Measurements from ENCODE around the gene VEGFD.
A peak's percentile ranks its signal among the peaks of the same experiment; 100 is the strongest.
"Not testable (repeated sequence)": the region's sequence is repeated elsewhere in the genome, so short reads cannot be mapped to it uniquely, and the experiment has no call there.

VEGFD gene

DNA sequence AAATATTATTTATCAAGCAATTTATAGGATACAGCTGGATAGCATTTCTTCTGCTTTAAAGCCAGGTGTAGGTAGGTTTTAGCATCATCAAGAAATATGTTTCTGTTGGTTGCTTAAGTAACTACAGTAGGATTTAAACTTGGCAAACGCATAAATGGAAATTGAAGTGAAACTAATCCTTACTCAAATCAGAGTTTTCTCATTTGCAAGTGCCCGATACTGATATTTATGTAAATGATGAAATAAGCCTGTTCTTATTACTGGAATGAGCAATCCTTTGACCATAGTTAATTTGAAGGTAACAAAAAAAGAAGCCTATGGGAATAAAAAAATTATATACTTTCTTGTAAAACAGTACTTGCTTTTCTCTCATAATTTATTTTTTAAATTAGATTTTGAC, 25.7 kb downstream of the VEGFD start:
- no peak for DNase-seq (ENCODE audit: low read depth)

DNA sequence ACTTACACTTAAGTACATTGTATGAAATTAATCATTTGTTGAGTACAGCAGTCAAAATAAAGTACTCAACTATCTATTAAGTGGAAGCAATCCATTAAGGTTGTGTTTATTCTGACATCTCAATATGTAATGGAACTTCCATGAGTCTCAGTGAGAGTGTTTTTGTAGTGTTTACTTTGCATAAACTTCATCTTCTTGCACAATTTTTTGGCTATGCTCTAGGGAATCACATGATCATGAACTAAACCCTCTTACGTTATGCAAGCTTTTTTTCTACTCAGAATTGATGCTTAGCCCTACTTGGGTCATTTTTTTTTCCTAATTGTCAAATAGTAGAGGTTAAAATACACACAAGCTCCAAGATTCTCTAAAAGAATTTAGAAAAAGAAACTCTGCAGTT, 27.8 kb downstream of the VEGFD start:
- no peak for DNase-seq (ENCODE audit: low read depth)

DNA sequence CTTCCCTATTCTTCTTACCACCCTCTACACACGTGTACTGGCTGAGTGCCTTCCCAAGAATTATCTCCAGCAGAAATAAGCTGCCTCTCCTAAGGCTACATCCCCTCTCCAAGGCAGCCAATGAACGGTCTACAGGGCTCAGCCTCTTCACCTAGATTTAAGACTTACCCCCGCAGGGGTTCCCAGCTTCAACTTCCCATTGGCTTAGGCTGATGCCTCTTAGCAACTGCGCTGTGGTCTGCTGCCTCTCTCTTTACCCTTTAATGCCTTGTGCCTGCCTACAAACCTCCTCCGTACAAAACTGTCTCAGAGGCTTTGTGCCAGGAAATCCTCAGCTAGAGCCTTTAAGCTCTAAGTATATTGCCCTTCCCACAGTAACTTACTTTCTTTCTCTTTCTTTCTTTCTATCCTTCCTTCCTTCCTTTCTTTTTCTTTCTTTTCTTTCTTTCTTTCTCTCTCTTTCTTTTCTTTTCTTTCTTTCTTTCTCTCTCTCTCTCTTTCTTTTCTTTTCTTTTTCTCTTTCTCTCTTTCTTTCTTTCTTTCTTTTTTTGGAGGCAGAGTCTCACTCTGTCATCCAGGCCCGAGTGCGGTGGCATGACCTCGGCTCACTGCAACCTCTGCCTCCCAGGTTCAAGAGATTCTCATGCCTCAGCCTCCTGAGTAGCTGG, 33.8 kb downstream of the VEGFD start:
- no peak for DNase-seq (ENCODE audit: low read depth)

DNA sequence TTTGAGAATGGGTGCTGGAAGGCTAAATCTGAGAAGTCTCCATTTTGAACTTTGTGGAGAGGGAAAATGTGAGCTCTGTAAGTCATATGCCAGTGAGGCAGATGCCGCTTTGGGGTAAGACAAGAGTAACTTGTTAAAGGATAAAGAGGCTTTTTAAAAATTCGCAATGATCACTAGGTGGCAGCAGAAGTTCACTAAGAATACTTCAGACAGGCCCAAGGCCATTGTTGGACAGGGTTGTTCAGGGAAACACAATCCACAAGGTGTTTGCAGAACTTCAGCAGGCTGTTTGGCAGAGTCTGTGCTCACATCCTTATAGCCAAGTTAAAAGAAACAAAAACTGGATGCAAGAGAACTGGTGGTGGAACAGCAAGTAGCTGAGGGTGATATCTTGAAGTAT, 35.2 kb downstream of the VEGFD start:
- DNase-seq (ENCODE audit: low read depth) = no peak

DNA sequence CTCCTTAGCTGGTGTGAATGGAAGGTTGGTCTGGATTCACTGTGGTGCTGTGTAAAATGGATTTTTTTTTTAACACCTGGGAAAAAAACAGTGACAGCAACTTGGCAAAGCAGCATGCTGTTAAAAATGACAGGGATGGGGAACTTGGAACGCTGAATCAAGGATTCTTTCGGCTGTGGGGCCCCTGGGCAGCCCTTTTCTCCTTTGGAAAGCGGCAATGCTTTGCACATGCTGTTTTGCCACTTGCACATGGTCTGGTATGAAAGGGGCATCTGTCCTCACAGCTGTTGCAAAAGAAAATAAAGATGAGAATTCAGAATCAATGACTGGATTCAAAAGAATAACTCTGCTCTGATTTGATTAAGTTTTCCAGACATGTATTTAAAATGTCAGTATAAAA, 38.2 kb downstream of the VEGFD start:
- no peak for DNase-seq (ENCODE audit: low read depth)

DNA sequence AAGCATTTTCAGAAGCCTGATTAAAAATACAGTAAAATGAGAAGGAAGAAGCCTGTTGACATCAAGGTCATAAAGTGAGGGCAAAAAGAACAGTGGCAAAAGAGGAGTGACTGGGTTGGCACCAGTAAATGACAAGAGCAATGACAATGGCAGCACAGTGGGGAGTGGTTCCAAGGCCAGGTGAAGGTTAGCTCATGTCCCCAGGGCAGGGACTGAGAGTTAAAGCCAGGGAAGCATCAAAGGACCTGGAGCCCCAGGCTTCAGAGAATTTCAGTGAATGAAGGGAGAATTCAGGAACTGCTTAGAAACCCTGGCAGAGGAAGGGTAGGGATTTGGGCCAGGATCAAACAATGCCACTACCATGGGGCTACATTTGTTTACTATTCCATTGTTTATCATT, 40.1 kb downstream of the VEGFD start:
- no peak for DNase-seq (ENCODE audit: low read depth)

DNA sequence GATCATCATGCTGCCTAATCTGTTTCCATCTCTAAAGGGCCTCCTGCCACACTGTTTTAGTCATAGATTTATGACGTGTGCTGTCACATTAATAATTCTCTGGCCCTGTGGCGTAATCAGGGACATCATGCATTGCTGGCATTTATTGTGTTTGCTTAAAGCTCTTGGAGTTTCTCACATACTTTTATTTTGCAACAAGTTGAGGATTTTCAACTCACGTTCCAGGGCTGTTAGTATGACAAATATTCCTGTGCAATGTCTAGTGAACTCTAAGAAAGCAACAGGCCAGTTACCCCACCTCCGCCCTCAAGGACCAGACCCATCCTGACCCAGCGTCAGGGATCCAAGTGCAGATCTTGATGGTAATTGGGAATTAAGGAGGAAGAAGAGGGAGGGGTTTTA, 41.1 kb downstream of the VEGFD start:
- no peak for DNase-seq (ENCODE audit: low read depth)

DNA sequence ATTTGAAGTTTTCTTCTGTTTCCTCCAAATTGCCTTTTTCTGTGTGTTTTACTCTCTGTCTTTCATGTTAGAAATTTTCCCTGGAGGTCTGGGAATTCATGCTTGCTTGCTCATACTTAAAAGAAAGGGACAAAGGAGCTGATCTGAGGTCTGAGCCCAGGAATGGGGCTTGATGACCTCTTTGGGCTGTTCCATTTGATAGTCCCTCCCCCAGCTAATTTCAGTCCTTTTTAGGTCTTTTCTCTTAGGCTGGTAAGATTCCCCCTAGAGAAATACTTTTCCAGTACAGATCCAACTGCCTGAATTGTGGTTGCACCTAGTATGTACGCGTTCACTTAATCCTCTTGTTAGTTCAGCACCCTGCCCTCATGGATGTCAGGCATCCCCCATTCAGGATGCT, 43.3 kb downstream of the VEGFD start:
- no peak for DNase-seq (ENCODE audit: low read depth)

DNA sequence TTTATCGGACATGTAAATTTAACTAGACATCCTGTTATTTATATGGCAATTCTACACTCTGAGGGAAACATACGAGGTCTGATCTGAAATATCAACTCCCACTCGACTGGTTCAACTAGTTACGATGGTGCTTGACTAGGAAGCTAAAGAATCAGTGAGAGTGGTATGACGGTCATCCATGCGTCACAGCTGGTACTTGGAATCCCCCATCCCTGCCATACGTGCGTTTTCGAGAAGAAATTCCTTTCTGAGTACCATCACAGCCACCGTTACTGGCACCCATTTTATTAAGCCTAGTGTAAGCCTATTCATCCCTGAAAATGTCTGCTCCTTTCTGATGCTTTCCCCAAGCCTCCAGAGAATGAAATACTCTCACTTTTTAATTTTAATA, 48.2 kb downstream of the VEGFD start:
- DNase-seq (ENCODE audit: low read depth) = peak; percentile 10

DNA sequence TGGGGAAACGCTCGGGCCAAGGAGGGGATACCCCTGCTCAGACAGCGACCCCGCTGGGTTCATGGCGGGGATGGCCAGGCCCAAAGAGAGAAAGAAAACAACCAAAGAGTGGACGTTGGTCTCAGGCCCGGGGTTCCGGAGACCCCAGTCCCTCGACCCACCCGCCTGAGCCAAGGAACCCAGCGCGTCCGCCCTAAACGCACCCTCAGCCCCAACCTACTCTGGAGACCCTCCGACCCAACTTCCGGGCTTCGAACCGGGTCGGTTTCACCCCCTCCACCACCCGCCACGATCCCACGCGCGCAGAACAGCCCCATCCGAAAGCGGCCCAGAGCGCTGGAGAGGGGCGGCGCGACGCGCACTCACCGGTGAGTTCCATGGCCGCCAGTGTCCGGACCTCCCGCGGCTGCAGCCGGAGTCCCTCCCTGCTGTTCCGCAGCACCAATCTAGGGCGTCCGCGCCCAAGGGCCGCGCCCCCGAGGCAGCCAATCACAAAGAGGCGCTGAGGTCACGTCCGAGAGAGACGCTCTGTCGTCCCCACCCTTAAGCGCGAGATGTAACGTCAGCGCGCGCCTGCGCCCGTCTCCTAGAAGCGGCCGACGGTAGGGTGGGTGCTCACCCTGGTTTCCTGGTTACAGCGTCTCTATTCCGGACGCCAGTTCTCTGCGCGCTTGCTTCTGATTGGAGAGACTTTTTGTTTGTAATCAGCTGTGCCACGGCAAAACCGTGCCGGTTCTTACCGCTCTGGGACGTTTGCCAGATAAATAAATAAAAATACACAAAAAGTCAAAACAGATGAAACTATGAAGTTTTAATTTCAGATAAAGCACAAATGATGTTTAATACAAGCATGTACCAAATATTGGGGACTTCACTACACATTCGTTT, 48.8 kb downstream of the VEGFD start, which contains the start of gene PIGA:
Gene PIGA (minus strand): TSS at position 389 of the 888 bp plus-strand sequence. CDS start 3,593 bp downstream, outside the sequence.
- peak; percentile 80 for DNase-seq (ENCODE audit: low read depth)

DNA sequence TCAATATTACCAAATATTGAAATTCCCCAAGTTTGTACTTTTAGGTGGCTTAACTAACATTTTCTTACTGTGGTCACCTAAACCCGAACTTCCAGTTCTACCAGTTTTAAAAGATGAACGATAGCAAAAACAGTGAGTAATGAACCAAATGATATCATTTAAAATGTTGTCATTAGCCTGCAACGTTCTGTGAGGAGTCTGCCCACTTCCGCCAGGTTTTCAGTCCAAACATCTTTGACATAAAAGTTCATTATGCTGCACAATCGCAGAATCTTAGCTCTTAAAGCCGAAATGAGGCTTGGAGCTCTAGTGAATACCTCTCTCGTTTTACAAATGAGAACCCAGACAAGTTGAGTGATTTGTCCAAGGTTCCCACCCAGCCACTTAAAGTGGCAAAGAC, 49.7 kb downstream of the VEGFD start:
- no peak for DNase-seq (ENCODE audit: low read depth)

DNA sequence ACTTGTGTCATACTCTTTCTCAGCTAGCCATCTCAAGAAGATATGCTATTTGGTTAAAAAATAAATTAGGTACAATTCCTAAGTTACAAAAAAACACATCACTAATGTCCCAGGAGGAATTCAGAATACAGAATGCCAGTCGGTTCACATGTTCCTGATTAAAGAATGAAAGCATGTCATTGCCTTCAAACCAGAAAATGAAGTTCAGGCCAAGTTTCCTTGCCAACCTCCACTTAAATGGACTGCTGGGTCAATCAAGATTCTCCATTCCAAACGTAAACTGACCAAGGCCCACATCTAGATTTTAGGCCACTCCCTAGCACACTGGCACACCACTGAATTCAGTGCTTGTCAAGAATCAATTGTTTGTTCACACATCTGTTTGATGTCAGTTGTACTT, 55.4 kb downstream of the VEGFD start:
- no peak for DNase-seq (ENCODE audit: low read depth)

DNA sequence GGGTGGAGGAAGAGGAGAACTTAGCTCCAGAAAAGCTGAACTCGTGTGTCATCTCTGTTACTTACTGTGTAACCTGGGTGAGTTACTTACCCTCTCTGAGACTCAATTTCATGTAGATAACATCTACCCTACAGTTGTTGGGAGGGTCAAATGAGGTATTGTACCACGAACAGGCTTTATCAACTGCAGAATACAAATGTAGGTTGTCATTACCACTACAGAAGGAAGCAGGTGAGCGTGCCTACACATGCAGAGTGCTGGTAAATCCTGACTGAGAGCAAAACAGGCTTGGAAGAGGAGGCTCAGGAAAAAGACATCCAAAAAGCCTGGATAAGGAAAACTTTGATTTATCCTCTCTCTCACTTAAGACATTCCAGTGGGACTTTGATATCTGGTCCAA, 56.1 kb downstream of the VEGFD start:
- DNase-seq (ENCODE audit: low read depth) = no peak

DNA sequence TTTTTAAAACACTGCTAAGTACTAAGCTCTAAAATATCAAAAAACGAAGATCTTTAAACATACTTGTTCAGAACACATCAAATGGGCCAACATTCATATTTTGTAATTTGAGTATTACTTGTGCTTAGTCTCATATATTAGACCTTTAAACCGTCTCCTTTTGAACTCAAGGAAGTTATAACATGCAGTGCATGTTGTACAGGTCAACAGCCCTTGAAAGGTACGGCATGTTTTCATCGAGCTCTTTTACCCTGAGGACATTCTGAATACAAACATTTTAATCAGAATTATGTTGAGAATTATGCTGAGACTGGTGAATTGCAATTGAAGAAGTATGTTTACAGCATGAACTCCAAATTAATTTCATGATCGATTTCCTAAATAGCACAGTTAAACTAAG, 61.7 kb downstream of the VEGFD start:
- no peak for DNase-seq (ENCODE audit: low read depth)

DNA sequence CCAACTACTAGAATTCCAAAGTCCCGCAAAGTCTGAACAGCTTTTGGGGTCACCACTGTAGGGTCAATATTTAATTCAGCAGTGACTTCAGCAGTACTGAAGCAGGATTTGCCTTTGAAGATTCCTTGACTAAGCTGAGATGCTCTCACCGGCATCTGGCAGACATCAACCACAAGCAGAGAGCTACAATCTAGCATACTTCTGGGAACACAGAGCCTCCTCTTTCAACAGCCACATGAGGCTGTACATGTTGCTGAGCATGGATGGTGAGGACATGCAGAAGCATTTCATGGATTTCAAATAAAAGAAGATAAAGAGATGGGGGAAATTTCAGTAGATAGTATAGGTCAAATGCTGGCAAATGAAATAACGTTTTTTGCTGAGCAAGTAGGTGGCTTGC, 62.1 kb downstream of the VEGFD start:
- no peak for DNase-seq (ENCODE audit: low read depth)

DNA sequence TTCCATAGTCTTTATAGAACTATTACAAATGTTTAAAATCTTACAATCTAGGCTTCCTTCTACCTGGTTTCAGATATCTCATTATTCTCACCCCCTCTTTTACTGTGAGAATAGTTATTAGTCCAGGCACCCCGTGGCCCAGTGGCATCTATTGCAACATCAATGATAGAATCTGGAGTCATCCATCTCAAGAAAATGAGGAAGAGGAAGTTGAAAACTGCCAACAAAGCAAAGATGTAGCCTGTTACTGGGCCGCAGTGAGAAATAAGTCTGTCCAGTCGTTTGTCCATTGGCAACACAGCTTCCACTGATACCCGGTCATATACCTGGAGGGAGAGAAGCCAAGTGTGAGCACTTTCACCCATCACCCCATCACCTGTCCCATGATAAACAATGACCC, 62.8 kb downstream of the VEGFD start:
- no peak for DNase-seq (ENCODE audit: low read depth)

DNA sequence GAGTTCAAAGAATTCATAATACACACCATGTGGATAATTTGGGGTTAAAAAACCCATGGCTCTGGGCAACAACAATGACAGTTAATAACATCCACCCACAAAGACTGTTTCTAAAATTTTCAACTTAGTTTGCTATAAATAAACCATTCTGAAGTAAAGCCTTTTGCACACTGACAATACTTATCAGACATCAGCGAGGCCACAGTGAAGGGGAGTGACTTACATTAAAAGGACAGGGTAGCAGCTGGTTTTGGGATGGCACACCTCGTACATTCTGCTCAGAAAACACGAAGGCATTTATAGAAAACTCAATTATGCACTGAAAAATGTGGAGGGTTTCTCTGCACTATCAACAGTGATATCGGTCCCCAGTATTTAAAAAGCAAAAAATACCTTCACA, 63.9 kb downstream of the VEGFD start:
- DNase-seq (ENCODE audit: low read depth) = no peak

DNA sequence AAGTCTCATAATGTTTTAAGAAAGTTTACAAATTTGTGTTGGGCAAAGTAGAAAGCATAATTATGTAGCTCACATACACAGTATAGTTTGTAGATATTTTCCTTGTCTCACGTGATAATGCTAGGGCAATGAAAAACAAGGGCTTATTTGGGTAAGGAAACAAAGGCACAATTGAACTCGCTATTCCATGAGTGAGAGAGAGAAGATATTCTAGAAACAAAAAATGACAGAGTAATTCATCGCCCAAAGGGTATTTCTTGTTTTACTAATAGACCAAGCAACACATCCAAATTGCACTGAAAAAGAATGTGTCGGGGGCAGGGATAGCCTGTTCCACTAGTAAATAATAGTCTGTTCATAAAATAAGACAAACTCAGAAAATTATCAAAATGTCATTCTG, 65.1 kb downstream of the VEGFD start:
- no peak for DNase-seq (ENCODE audit: low read depth)

DNA sequence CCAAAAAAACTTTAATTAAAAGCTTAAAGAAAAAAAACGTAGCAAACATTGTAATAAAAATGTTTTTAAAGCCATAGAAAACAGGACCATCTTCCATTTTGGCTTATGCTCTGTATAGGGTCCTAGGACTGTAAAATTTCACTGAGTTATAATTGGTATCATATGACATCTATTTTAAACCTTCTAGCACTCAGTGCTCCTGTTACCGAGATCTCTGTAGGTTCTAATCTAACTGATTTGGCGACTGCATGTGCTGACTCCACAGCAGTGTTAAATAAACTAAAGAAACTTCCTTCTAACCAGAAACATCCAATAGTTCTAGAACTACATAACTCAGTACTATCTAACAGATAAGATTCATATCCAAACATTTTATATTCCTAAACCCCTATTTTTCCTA, 68.7 kb downstream of the VEGFD start, which contains the start of gene ASB11:
Gene ASB11 (minus strand): TSS at position 132 of the 400 bp plus-strand sequence. CDS start 35 bp downstream, at position 97.
- no peak for DNase-seq (ENCODE audit: low read depth)

DNA sequence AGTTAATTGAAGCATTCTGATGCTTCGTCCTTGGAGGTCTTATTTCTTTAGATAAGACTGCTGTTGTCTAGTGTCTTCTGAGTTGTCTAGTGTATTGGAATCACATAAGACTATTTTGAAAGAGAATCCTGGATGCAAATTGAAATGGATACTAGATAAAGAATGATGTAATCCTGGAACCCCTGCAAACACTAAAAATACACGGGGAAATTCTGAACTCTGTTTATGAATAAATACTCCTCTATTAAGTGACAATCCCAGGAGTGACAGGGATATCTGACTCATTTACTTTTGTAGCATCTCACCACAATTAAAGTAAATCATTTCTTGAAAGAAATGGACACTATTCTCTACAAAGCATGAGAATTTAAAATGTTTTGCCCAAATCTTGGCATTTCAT, 69.7 kb downstream of the VEGFD start:
- DNase-seq (ENCODE audit: low read depth) = no peak

DNA sequence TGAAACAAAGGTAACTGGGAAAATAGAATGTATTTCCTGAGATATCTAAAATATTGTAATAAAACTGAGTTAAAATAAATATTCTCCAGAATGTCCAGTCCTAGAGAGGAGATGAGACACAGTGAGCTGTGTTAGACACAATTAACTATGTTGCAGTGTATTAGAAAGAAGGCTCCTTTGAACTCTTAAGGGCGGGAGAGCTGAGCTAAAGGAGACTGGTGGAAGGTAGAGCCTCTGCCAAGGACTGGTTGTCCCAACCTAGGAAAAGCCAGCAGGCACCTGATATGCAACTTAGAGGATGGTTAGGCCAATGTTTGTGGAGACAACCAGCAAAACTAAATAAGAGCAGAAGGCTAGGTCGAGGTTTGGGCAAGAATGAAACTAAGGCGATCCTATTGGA, 73.1 kb downstream of the VEGFD start:
- DNase-seq (ENCODE audit: low read depth) = no peak

DNA sequence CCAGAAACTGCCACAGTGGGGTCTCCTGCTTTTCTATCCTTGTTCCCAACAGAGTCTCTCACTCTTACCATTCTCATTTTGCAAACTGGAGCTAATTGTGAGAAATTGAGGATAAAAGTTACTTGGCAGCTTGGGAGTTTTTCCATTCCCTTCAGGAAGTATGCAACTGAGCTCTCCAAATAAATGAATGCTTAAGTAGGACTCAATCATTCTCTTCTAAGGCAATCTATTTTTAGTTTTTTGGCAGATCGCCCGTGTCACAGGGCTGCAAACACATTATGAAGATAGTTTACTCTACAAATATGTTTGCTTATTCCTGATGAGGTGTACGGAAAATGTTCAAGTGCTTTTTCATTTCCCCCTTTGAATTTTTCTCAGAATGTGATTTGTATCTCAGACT, 74.1 kb downstream of the VEGFD start:
- no peak for DNase-seq (ENCODE audit: low read depth)

DNA sequence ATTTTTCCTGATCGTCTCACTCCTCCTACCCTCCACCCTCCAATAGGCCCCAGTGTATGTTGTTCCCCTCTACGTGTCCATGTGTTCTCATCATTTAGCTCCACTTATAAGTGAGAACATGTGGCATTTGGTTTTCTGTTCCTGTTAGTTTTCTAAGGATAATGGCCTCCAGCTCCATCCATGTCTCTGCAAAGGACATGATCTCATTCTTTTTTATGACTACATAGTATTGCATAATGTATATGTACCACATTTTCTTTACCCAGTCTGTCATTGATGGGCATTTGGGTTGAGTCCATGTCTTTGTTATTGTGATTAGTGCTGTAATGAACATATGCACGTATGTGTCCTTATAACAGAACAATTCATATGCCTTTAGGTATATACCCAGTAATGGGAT, 78.3 kb downstream of the VEGFD start:
- DNase-seq (ENCODE audit: low read depth) = not testable (repeated sequence)

DNA sequence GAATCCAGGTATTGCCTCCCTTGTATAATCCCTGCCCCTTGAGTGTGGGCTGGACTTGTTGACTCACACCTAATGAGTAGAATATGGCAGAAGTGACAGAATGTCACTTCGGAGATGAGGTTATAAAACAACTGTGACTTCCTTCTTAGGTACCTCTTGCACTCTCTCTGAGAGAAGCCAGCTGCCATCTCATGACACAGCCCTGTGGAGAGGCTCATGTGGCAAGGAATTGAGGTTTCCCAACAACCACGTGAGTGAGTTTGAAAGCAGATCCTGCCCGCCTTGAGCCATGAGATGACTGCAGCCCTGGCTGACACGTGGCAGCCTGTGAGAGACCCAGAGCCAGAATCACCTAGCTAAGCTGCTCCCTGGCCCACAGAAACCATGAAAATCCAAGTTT, 82.3 kb downstream of the VEGFD start:
- no peak for DNase-seq (ENCODE audit: low read depth)

Data from stimulated activated CD8-positive, alpha-beta memory T cell treated with anti-CD3 and anti-CD28 coated beads, Interleukin-12 subunit alpha, Interleukin-12 subunit beta, amount 100 ng/mL, for 1 hour (primary cell).